Central memory CD8-positive, alpha-beta T cell (primary cell): Measurements from ENCODE around the gene KPNA5.
"Not testable (repeated sequence)": the region's sequence is repeated elsewhere in the genome, so short reads cannot be mapped to it uniquely, and the experiment has no call there.

Source experiments
- ATAC-seq: fragments of 150-1000 bp; cut with Tn5 transposase; replicated peaks from 2 replicates; pipeline ENCODE4 v1.10.0; 2022; ENCODE audit warnings: mild to moderate bottlenecking, moderate FRiP score, moderate number of reproducible peaks; ENCODE audit not compliant: poor library complexity, severe bottlenecking; ENCODE audit errors: extremely low read depth
- DNase-seq, 2 donors: peaks; one replicate each; pipeline ENCODE4 v3.0.0; 2021; ENCODE audit warnings: low spot score in 2 of 2
- H3K27ac Mint-ChIP-seq: one replicate; pipeline ENCODE4 v1.8.0; 2022; ENCODE audit warnings: low read depth, mild to moderate bottlenecking, moderate library complexity, mixed read lengths
- H3K27me3 Mint-ChIP-seq: one replicate; pipeline ENCODE4 v1.8.0; 2022; ENCODE audit warnings: mixed read lengths
- H3K36me3 Mint-ChIP-seq: one replicate; pipeline ENCODE4 v1.8.0; 2022; ENCODE audit warnings: mild to moderate bottlenecking, moderate library complexity, mixed read lengths; ENCODE audit not compliant: insufficient read depth
- H3K4me1 Mint-ChIP-seq: one replicate; pipeline ENCODE4 v1.8.0; 2022; ENCODE audit warnings: mixed read lengths
- H3K4me3 Mint-ChIP-seq: one replicate; pipeline ENCODE4 v1.8.0; 2022; ENCODE audit warnings: mild to moderate bottlenecking, moderate library complexity, mixed read lengths
- H3K9me3 Mint-ChIP-seq: one replicate; pipeline ENCODE4 v1.8.0; 2022; ENCODE audit warnings: mixed read lengths

Gene KPNA5

GRCh38 chr6:116714761-116715160 is 33.8 kb downstream of the KPNA5 start:
- Mint-ChIP-seq H3K9me3 (no peaks in the 10 kb centered on the region), H3K36me3 (peaks cover 50% of the 10 kb centered on the region), H3K27ac (no peak overlapping the region), H3K4me3 (no peak overlapping the region), H3K4me1 (peaks cover 27% of the 10 kb centered on the region), H3K27me3 (no peaks in the 10 kb centered on the region)
- DNase-seq (no peak), ATAC-seq (no peak)

- no peaks in the 10 kb centered on the region for H3K9me3 Mint-ChIP-seq
- peaks cover 48% of the 10 kb centered on the region for H3K36me3 Mint-ChIP-seq
- no peak for ATAC-seq
- H3K27me3 Mint-ChIP-seq, result no peaks in the 10 kb centered on the region
- no peak overlapping the region for H3K4me3 Mint-ChIP-seq
- H3K4me1 Mint-ChIP-seq, result no peaks in the 10 kb centered on the region
- no peak overlapping the region for H3K27ac Mint-ChIP-seq
- DNase-seq, result no peak
Observed at GRCh38 chr6:116726947-116727346, 45.9 kb downstream of the KPNA5 start.

- peaks cover 40% of the 10 kb centered on the region for H3K36me3 Mint-ChIP-seq
- H3K27ac Mint-ChIP-seq, result no peak overlapping the region
- H3K27me3 Mint-ChIP-seq, result no peaks in the 10 kb centered on the region
- ATAC-seq (no peak), DNase-seq (no peak)
- H3K4me1 Mint-ChIP-seq, result no peaks in the 10 kb centered on the region
- no peak overlapping the region for H3K4me3 Mint-ChIP-seq
- H3K9me3 Mint-ChIP-seq, result no peaks in the 10 kb centered on the region
Observed at GRCh38 chr6:116730513-116730912, 49.5 kb downstream of the KPNA5 start.

GRCh38 chr6:116737004-116737403 is 56.0 kb downstream of the KPNA5 start:
- no peaks in the 10 kb centered on the region for H3K4me1 Mint-ChIP-seq
- peaks cover 15% of the 10 kb centered on the region for H3K9me3 Mint-ChIP-seq
- H3K4me3 Mint-ChIP-seq, result no peak overlapping the region
- no peak overlapping the region for H3K27ac Mint-ChIP-seq
- ATAC-seq, result no peak
- peaks cover 8% of the 10 kb centered on the region for H3K36me3 Mint-ChIP-seq
- DNase-seq, result no peak
- no peaks in the 10 kb centered on the region for H3K27me3 Mint-ChIP-seq

GRCh38 chr6:116740486-116740885 is 59.5 kb downstream of the KPNA5 start:
- peaks cover 23% of the 10 kb centered on the region for H3K9me3 Mint-ChIP-seq
- not testable (repeated sequence) for H3K4me1 Mint-ChIP-seq, ATAC-seq, H3K4me3 Mint-ChIP-seq, H3K36me3 Mint-ChIP-seq, H3K27ac Mint-ChIP-seq, DNase-seq, H3K27me3 Mint-ChIP-seq

- no peaks in the 10 kb centered on the region for H3K4me1 Mint-ChIP-seq
- DNase-seq (no peak), ATAC-seq (no peak)
- H3K4me3 Mint-ChIP-seq, result no peak overlapping the region
- H3K36me3 Mint-ChIP-seq, result peaks cover 1% of the 10 kb centered on the region
- no peaks in the 10 kb centered on the region for H3K27me3 Mint-ChIP-seq
- H3K27ac Mint-ChIP-seq, result no peak overlapping the region
- peaks cover 18% of the 10 kb centered on the region for H3K9me3 Mint-ChIP-seq
Observed at GRCh38 chr6:116741571-116741970, 60.6 kb downstream of the KPNA5 start.

- H3K27me3 Mint-ChIP-seq, result peaks cover 11% of the 10 kb centered on the region
- H3K36me3 Mint-ChIP-seq, result no peaks in the 10 kb centered on the region
- H3K4me1 Mint-ChIP-seq, result no peaks in the 10 kb centered on the region
- ATAC-seq (no peak), DNase-seq (no peak)
- H3K4me3 Mint-ChIP-seq, result no peak overlapping the region
- H3K27ac Mint-ChIP-seq, result no peak overlapping the region
- H3K9me3 Mint-ChIP-seq, result peaks cover 8% of the 10 kb centered on the region
Observed at GRCh38 chr6:116745176-116745575, 64.2 kb downstream of the KPNA5 start.

GRCh38 chr6:116761779-116762178 is 80.8 kb downstream of the KPNA5 start:
- ATAC-seq (no peak), DNase-seq (no peak)
- H3K9me3 Mint-ChIP-seq, result no peaks in the 10 kb centered on the region
- H3K36me3 Mint-ChIP-seq, result no peaks in the 10 kb centered on the region
- H3K27ac Mint-ChIP-seq, result no peak overlapping the region
- H3K4me3 Mint-ChIP-seq, result no peak overlapping the region
- H3K27me3 Mint-ChIP-seq, result peaks cover 58% of the 10 kb centered on the region
- peaks cover 9% of the 10 kb centered on the region for H3K4me1 Mint-ChIP-seq

- ATAC-seq (no peak), DNase-seq (no peak)
- Mint-ChIP-seq H3K9me3 (no peaks in the 10 kb centered on the region), H3K4me3 (no peak overlapping the region), H3K4me1 (peaks cover 9% of the 10 kb centered on the region), H3K27ac (no peak overlapping the region), H3K36me3 (no peaks in the 10 kb centered on the region), H3K27me3 (peaks cover 63% of the 10 kb centered on the region)
Observed at GRCh38 chr6:116762235-116762634, 81.2 kb downstream of the KPNA5 start.

- Mint-ChIP-seq H3K36me3 (no peaks in the 10 kb centered on the region), H3K27ac (no peak overlapping the region), H3K9me3 (no peaks in the 10 kb centered on the region), H3K4me3 (no peak overlapping the region), H3K4me1 (peaks cover 9% of the 10 kb centered on the region), H3K27me3 (peaks cover 69% of the 10 kb centered on the region)
- no peak for DNase-seq
- ATAC-seq, result no peak
Observed at GRCh38 chr6:116763048-116763447, 82.0 kb downstream of the KPNA5 start.

- Mint-ChIP-seq H3K27me3 (peaks cover 75% of the 10 kb centered on the region), H3K9me3 (no peaks in the 10 kb centered on the region), H3K4me1 (peaks cover 9% of the 10 kb centered on the region), H3K4me3 (no peak overlapping the region), H3K36me3 (no peaks in the 10 kb centered on the region), H3K27ac (no peak overlapping the region)
- no peak for ATAC-seq
- no peak for DNase-seq
Observed at GRCh38 chr6:116763906-116764628, 83.1 kb downstream of the KPNA5 start.

- ATAC-seq (no peak), DNase-seq (no peak)
- Mint-ChIP-seq H3K9me3 (no peaks in the 10 kb centered on the region), H3K27me3 (peaks cover 76% of the 10 kb centered on the region), H3K4me3 (no peak overlapping the region), H3K27ac (no peak overlapping the region), H3K4me1 (peaks cover 9% of the 10 kb centered on the region), H3K36me3 (no peaks in the 10 kb centered on the region)
Observed at GRCh38 chr6:116764629-116764960, 83.6 kb downstream of the KPNA5 start.

GRCh38 chr6:116764961-116765841 is 84.2 kb downstream of the KPNA5 start, which contains the start of gene FAM162B:
Gene FAM162B (minus strand): TSS chr6:116765719. CDS start chr6:116765576, 143 bp downstream.
- no peak for ATAC-seq
- H3K9me3 Mint-ChIP-seq, result no peaks in the 10 kb centered on the region
- H3K4me3 Mint-ChIP-seq, result peak within 1 kb of the TSS; percentile 53
- peaks cover 9% of the 10 kb centered on the region for H3K4me1 Mint-ChIP-seq
- H3K27ac Mint-ChIP-seq, result no peak within 1 kb of the TSS
- H3K27me3 Mint-ChIP-seq, result peaks cover 76% of the 10 kb centered on the region
- H3K36me3 Mint-ChIP-seq, result no peaks in the 10 kb centered on the region
- no peak for DNase-seq
